HG03565 (cell line): ENCODE results near the gene SASH1.

Experiments
- ATAC-seq: cut with Tn5 transposase; IDR thresholded peaks from one replicate; pipeline ENCODE4 v1.9.1; 2021; ENCODE audit warnings: mild to moderate bottlenecking, moderate library complexity; ENCODE audit not compliant: unreplicated experiment

The SASH1 gene

GRCh38 chr6:148538261-148539190, 195.9 kb downstream of the SASH1 start:
- ATAC-seq = no peak

- no peak for ATAC-seq
Measured at GRCh38 chr6:148543540-148543939, 200.9 kb downstream of the SASH1 start.

DNA sequence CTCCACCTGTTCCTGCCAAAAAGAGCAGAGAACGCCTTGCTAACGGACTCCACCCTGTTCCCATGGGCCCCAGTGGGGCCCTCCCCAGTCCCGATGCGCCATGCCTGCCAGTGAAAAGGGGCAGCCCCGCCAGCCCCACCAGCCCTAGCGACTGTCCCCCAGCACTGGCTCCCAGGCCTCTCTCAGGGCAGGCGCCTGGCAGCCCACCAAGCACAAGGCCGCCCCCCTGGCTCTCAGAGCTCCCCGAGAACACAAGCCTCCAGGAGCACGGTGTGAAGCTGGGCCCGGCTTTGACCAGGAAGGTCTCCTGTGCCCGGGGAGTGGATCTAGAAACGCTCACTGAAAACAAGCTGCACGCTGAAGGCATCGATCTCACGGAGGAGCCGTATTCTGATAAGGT, 201.8 kb downstream of the SASH1 start:
- ATAC-seq = no peak

- ATAC-seq = no peak
Measured at GRCh38 chr6:148545901-148546300, 203.3 kb downstream of the SASH1 start.

DNA sequence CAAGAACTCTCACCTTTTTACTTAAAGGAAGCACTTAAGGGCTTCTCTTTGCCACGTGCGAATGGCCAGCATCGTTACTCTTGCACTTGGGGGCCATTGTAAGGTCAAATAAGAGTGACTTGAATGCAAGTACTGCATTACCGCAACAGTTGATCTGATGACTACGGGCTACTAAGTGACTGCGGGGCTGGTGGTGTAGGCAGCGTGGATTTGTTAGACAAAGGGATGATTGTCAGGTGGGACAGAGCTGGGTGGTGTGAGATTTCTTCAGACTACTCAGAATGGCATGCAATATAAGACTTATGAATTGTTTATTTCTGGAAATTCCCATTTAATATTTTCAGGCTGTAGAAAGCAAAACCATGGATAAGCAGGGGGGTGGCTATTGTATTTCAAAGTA, 204.5 kb downstream of the SASH1 start:
- no peak for ATAC-seq

DNA sequence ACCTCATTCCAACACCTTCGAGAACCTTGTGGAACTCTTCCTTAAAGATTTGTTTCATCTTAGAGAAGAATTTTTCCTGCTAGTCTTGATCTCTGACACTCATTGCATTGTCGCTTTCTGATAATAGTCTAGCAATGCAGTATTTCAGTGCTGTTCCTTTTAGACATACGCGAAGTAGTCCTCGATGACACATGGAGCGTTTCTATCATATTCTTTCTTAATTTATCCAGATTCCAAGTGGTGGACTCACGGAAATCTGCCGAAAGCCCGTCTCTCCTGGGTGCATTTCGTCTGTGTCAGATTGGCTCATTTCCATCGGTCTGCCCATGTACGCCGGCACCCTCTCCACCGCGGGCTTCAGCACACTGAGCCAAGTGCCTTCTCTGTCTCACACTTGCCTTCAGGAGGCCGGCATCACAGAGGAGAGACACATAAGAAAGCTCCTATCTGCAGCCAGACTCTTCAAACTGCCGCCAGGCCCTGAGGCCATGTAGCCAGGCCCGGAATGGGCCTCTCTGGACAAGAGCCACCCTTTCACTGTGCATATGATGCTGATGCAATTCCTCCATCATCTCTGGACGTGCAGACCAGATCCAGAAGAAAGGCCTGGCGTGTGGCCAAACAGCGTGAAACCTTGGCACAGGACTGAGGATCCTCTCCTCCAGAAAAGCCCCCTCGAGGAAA, 205.6 kb downstream of the SASH1 start:
- ATAC-seq = no peak

DNA sequence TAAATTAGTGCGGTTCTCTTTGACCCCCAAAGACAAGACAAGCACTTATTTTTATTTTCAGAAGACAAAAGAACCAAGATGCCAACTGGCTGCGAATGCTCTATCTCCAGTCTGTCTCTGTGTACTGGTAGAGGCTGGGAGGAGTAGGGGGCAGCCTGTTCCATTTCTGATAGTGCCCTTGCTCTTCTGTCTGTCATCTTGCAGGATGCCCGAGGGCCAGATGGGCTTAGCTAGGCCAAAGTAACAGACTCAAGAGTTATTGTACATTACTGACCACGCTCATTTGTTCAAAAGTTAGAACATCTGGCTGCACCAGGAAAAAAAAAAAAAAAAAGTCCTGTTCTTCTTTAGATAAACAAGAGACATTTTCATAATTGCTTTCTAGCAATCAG, 206.1 kb downstream of the SASH1 start:
- no peak for ATAC-seq

DNA sequence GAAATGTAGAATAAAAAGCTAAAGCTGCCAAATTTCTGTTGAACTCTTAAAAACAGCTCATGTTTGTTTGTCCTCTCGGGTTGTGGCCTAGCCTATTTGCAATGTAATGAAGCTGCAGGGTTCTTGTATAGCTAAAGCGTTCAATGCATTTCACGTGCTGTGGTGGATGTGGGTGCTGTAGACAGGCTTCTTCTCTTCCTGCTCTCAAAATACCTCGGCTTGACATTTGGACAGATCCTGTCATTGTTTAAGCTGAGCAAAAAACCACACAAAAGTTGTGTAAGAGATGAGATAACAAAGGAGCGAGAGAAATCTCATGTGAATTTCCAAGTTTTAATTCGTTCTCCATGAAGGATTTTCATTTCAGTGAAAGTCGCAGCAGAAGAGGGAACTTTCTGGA, 207.9 kb downstream of the SASH1 start:
- ATAC-seq = no peak

DNA sequence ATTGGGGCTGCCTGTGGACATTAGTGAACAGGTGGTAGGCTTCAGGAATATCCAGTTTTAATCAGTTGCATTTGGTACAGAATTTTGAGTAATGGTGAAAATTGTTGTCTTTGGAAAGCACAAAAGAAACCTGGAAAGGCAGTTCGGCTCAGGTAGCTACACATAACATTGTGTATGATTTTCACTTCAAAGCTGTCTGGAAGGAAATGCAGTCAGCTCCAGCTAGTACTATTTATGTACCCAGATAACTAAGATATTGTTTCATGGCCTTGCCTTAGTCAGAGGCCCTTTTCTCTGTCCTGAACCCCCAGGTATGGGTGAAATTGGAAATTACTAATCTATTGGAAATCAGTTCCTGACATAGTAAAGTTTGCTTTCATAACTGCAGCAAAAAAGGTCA, 208.6 kb downstream of the SASH1 start:
- no peak for ATAC-seq

DNA sequence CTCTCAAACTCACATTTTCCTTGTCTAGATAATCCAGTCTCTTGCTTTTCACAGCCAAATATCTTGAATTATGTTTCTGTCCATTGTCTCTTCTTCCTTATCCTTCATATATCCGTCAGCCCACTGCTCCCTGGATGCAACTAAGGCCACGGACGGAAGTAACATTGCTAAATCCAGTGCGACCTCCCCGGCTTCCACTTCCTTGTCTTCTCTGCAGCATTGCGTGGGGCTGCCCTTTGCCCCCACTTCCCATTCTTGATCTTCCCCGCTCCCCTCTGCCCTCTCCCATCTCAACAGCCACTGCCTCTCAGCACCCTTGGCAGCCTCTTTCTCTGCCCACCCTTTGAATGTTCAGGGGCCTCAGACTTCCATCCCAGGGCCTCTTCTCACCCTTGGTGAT, 213.8 kb downstream of the SASH1 start:
- no peak for ATAC-seq

DNA sequence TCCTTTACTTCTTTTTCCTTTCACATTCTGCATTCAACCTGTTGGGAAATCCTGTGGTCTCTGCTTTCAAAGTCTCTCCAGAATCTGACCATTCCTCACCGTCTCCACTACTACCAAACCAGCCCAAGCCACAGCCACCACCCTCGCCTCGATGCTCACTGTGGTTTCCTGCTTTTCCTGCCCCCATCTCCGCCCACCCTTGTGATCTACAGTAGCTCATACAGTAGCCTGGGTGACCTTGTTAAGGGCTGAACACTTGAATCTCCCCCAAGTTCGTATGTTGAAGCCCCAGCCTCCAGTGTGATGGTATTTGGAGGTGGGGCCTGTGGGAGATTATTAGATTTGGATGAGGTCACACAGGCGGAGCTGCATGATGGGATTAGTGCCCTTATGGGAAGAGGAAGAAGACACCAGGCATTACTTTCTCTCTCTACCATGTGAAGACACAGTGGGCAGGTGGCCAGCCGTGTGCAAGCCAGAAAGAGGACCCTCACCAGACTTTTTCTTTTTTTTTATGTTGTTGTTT, 215.2 kb downstream of the SASH1 start:
- no peak for ATAC-seq

GRCh38 chr6:148559848-148560433, 217.3 kb downstream of the SASH1 start:
- ATAC-seq = peak; percentile 80

DNA sequence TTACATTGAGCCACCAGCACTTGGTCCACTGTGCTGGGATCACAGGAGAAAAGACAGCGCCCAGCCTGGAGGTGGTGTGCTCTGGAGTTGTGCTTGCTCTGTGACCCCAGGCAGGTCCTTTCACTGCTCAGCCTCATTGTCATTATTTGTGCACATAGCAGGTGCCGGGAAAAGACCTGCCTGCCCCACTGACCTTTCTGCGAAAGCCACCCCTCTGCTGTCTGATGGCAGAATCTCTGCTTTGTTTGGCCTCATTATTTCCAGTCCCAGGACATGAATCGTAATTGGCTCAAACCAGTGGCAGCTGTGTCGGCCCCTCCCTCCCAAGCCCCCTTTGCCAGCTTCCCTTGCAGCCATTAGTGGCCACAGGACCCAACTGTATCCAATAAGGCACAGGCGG, 219.0 kb downstream of the SASH1 start:
- ATAC-seq = no peak

DNA sequence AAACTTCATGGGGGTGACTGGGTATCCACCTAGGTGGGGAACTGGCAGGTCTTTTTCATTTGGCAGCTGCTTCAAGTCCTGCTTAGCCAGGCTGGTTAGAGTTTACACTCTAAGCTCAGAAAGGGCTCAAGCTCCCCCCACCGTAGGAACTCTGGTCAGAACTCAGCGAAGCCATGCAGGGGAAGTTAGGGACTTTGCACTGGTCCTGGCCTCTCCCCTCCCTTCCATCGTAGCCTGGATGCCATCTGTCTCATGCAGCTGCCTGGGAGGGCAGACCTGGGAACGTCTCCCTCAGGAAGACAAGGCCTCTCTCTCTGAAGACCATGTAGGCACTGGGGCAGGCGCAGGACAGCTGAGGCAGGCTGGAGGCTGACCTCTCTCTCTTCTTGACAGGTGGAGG, 220.4 kb downstream of the SASH1 start:
- ATAC-seq = no peak

- ATAC-seq = no peak
Measured at GRCh38 chr6:148564494-148565035, 221.9 kb downstream of the SASH1 start.

DNA sequence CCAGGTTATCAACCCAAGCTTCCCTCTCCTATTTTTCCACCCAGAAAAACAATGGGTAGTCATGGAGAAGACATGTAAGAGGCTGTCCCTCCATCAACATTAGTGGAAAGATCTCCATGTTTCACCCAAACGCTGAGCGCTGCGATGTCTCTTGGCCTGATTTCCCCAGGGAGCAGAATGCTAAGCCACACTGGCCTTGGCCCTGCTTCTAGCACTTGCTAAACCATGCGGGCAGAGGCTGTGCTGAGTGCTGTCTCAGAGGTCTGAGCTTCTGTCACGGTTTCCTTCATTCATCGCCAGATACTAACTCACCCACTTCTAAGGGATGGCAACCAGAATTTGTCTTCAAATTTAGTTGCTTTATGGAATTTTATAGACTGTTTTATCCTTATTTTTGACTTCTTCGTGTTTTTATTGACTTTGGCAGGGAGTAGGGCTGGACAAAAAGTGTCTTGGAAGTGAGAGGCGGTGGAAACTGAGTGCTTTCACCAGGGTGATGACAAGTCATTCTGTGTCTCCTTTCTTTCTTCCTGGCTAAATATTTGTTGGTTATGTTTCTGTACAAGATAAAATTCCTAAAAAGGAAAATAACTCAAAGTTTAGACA, 222.8 kb downstream of the SASH1 start:
- ATAC-seq = no peak

DNA sequence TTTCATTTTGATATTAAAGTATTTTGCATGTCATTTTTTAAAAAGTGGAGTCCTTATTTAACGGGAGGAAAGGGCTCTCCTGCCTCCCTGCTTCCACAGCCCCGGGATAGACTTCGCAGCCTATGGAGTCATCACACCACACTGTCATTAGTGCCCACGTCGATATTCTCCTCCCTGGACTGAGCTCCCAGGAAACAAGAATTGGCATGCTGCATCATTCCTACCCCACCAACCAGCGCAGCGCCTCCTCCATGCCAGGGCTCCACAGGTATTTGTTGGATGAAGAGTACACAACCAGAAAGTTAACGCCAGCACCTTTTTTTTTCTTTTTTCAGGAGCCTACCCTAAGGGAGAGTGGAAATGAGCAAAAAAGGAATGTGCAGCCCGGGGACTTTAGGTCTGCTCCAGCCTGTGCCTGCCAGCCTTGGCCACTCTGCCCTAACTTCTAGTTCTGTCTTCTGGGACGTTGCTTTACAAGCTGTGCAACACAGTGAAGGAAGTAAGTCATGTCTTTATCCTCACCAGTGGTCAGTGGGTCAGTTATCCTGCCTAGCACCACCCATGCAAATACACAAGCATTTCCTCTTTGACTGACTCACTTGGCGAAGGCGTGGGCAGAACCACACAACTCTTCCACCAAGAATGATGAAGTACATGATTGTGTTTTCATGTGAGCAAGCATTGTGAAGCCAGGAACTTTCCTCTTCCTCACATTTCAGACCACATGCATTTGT, 223.5 kb downstream of the SASH1 start:
- ATAC-seq = peak; percentile 67

DNA sequence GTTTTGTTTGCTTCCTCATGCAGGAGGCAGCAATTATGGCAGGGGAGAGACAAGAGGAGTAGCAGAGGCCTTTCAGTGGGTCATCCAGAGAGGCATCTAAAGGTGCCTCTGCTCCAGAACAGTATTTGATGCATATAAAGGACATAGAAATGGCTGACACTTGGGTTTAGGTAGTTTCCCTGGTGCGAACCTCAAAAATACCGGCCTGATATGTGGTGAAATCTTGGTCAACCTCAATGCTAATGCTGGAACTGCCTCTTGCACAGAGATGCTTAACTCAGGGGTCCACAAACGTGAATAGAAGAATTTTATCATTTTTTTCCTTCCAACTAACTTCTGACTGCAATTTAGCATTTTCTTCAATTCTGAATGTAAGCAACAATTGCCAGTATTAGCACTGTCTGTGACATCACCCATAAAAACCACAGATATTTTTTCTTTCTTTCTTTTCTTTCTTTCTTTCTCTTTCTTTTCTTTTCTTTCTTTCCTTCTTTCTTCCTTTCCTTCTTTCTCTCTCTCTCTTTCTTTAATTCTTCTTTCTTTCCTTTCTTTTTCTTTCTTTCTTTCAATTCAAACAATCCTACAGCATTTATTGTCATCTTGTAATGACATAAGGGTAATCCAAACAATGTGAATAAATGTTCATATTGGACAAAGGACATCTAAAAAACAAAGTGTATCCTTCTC, 224.2 kb downstream of the SASH1 start:
- peak; percentile 59 for ATAC-seq

GRCh38 chr6:148570456-148570855, 227.8 kb downstream of the SASH1 start:
- no peak for ATAC-seq
